Common myeloid progenitor, CD34-positive (primary cell): ENCODE measurements around the gene RPL18A.

Source experiments
- CTCF ChIA-PET: fragments of 350-600 bp; sonication (Branson Sonifier 250); formaldehyde crosslinking; loops from one replicate; lab custom pipeline; 2021; ENCODE audit warnings: antibody characterized with exemption; lab: Charles Lee
- POLR2A ChIA-PET: fragments of 350-600 bp; sonication (Branson Sonifier 250); formaldehyde crosslinking; loops from one replicate; lab custom pipeline; 2021; ENCODE audit warnings: antibody characterized with exemption; lab: Charles Lee
- DNase-seq, 3 donors: peaks; one replicate each; pipeline versions ENCODE4 v3.0.0 to v3.0.0-alpha.2; 2013
- H3K27ac ChIP-seq, 2 experiments: 1 replicate in 1 of 2; 2 replicates in 1 of 2; pipeline ENCODE4 v1.7.0; 2013; ENCODE audit warnings: inconsistent platforms in 2 of 2, low read length in 2 of 2, mild to moderate bottlenecking in 2 of 2, low read depth in 1 of 2, moderate library complexity in 1 of 2; ENCODE audit not compliant: severe bottlenecking in 2 of 2, insufficient read depth in 1 of 2, poor library complexity in 1 of 2
- H3K27me3 ChIP-seq, 5 experiments: replicated peaks in 2 of 5; 1 replicate in 3 of 5; 2 replicates in 2 of 5; pipeline versions ENCODE4 v1.6.1 to v1.7.0; 2013; ENCODE audit warnings: low read length in 4 of 5, mild to moderate bottlenecking in 2 of 5, moderate library complexity in 2 of 5, inconsistent platforms in 1 of 5; ENCODE audit not compliant: insufficient read depth in 5 of 5, control insufficient read depth in 4 of 5
- H3K36me3 ChIP-seq, 4 experiments: 1 replicate in 2 of 4; 2 replicates in 2 of 4; pipeline versions ENCODE4 v1.6.1 to v1.7.0; 2013; ENCODE audit warnings: low read length in 3 of 4, control low read depth in 1 of 4, mild to moderate bottlenecking in 1 of 4; ENCODE audit not compliant: control insufficient read depth in 4 of 4, insufficient read depth in 4 of 4
- H3K4me1 ChIP-seq, 4 experiments: 1 replicate in 3 of 4; 2 replicates in 1 of 4; pipeline versions ENCODE4 v1.6.1 to v1.7.1; 2013; ENCODE audit warnings: low read length in 3 of 4, mild to moderate bottlenecking in 3 of 4, control low read depth in 1 of 4, inconsistent platforms in 1 of 4, moderate library complexity in 1 of 4; ENCODE audit not compliant: control insufficient read depth in 4 of 4, insufficient read depth in 4 of 4; ENCODE audit errors: control extremely low read depth in 1 of 4
- H3K4me3 ChIP-seq, 7 experiments: 1 replicate in 4 of 7; 2 replicates in 3 of 7; pipeline versions ENCODE4 v1.5.1 to v1.7.0; 2013; ENCODE audit warnings: mild to moderate bottlenecking in 7 of 7, low read length in 6 of 7, moderate library complexity in 6 of 7, inconsistent platforms in 2 of 7, low read depth in 2 of 7, control low read depth in 1 of 7; ENCODE audit not compliant: insufficient read depth in 4 of 7, control insufficient read depth in 1 of 7; ENCODE audit errors: extremely low read depth in 1 of 7
- H3K9me3 ChIP-seq, 5 experiments: 1 replicate in 4 of 5; 2 replicates in 1 of 5; pipeline versions ENCODE4 v1.6.1 to v1.7.1; 2013; ENCODE audit warnings: low read length in 4 of 5, mild to moderate bottlenecking in 2 of 5, inconsistent platforms in 1 of 5, low read depth in 1 of 5, moderate library complexity in 1 of 5; ENCODE audit not compliant: control insufficient read depth in 4 of 5, insufficient read depth in 2 of 5; ENCODE audit errors: control extremely low read depth in 1 of 5
- WGBS: methylation state at CpG from one replicate; pipeline ENCODE4 v1.1.5; 2013; ENCODE audit not compliant: insufficient coverage; 5-methylcytosine and 5-hydroxymethylcytosine counted together

Gene RPL18A

DNA sequence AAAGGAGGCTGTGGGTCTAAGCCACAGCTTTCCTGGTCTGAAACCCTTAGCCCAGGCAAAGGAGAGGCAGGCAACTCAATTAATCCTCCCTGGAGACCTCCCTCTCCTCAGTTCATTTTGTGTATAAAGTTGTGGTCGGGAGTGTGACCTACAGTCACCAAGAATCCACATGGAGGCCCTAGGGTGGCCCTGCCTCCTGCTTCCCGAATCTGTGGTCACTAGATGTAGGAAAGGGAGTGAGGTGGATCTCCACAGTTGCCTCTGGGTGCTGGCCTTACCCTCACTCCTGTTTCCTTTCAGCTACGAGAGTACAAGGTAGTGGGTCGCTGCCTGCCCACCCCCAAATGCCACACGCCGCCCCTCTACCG, 1.3 kb downstream of the RPL18A start:
- Histone ChIP-seq H3K27me3 (no peaks in the 10 kb centered on the region), H3K4me1 (peaks cover 9 to 23% (median 19%) of the 10 kb centered on the region in 4 experiments), H3K27ac (peak overlapping the region; percentile 77 to 93), H3K4me3 (peak overlapping the region; percentile 90 to 100 (median 97)), H3K36me3 (peaks cover 8 to 45% (median 36%) of the 10 kb centered on the region in 4 experiments), H3K9me3 (no peaks in the 10 kb centered on the region)
- ChIA-PET POLR2A (interaction anchor here (1.0 kb wide), 2 partner anchors 11 to 69 kb away, joined by 3 to 4 read pairs; partner anchors contain the start of gene SLC5A5), CTCF (interaction anchor here (0.7 to 4.4 kb wide), 7 partner anchors 10 to 136 kb away, joined by 3 to 63 read pairs (median 10); partner anchors contain the start of genes CCDC124 and SLC5A5)
- no CpG with 5 or more reads among the region's 7 CpGs for WGBS
- no peak for DNase-seq

DNA sequence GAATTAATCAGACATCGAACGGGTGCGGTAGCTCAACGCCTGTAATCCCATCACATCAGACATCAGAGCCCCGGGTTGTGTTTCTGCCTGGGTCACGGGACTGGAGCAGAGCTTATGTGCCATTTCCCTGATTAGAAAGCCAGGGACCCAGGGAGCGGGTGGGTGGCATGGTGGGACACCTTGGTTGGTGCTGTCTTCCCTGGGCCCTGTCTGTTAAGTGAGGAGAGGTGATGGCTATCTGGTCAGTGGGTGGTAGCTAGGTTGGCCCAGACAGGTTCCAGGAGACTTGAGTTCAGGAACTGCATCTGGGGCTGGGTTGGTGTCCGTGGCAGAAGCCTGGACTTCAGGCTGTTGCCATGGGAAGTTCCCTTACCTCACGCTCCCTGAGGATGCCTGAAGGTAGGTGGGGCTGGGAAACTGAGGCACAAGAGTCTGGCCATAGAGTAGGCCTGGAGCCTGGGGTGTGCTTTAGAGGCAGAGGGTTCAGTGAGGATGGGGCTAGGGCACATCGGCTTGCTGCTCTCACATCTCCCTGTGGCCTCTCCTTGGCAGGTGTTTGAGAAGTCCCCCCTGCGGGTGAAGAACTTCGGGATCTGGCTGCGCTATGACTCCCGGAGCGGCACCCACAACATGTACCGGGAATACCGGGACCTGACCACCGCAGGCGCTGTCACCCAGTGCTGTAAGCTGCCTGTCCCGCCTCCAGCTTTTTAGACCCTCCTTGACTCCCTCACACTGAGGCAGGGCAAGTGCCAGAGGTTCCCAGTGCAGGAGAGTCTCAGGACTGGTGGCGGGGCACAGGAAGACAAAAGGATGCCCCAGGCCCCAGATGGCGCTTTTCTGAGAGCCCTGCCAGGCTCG, 2.1 kb downstream of the RPL18A start:
- Histone ChIP-seq H3K9me3 (no peaks in the 10 kb centered on the region), H3K4me1 (peaks cover 9 to 23% (median 19%) of the 10 kb centered on the region in 4 experiments), H3K4me3 (peak overlapping the region in 5 of 7 experiments; percentile 48 to 100 (median 96)), H3K27ac (peak overlapping the region in 1 of 2 experiments; percentile 93), H3K36me3 (peaks cover 8 to 45% (median 37%) of the 10 kb centered on the region in 4 experiments), H3K27me3 (no peaks in the 10 kb centered on the region)
- WGBS, result 92% methylated on average over 16 of the region's 23 CpGs
- ChIA-PET CTCF (interaction anchor here (0.7 to 4.4 kb wide), 6 partner anchors 10 to 135 kb away, joined by 3 to 63 read pairs (median 8); partner anchors contain the start of genes CCDC124 and SLC5A5), POLR2A (interaction anchor here (0.7 kb wide), 1 partner anchor 71 kb away, joined by 5 read pairs; the partner anchor contains the start of gene CCDC124)
- peak in 2 of 3 donors; percentile 43 to 46 for DNase-seq

DNA sequence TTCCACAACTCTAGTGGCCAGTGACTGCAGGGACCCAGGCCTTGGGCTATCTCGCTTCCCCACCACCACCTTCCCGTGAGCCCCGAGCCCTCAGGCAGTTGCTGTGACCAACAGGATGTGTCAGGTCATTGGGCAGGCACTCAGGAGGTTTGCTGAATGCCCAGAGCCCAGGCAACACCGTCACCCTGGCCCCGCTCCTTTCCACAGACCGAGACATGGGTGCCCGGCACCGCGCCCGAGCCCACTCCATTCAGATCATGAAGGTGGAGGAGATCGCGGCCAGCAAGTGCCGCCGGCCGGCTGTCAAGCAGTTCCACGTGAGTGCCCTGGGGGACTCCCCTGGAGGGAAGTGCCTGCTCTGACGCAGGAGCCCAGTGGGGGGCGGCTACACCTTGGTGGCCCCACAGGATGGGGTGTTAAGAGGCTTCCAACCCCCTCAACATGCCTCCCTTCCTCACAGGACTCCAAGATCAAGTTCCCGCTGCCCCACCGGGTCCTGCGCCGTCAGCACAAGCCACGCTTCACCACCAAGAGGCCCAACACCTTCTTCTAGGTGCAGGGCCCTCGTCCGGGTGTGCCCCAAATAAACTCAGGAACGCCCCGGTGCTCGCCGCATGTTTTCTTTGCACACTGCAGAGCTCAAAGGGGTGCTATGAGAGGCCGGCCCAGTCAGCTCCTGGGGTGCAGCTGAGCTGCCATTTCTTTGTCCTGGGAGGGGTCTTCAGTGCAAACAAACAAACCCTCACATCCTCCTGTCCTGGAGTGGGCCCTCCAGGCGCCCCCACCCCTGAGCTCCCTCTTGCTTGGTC, 3.2 kb downstream of the RPL18A start:
- peaks cover 8 to 45% (median 37%) of the 10 kb centered on the region in 4 experiments for H3K36me3 ChIP-seq
- WGBS, result 95% methylated on average over 20 of the region's 31 CpGs
- no peaks in the 10 kb centered on the region for H3K27me3 ChIP-seq
- CTCF ChIA-PET, result interaction anchor here (1.1 to 4.2 kb wide), 3 partner anchors 9 to 132 kb away, joined by 4 to 29 read pairs (median 18); partner anchors contain the start of genes CCDC124 and SLC5A5
- H3K9me3 ChIP-seq, result no peaks in the 10 kb centered on the region
- POLR2A ChIA-PET, result no interaction called here
- DNase-seq, result no peak
- H3K4me1 ChIP-seq, result peaks cover 9 to 23% (median 19%) of the 10 kb centered on the region in 4 experiments
- H3K27ac ChIP-seq, result no peak overlapping the region
- no peak overlapping the region for H3K4me3 ChIP-seq

DNA sequence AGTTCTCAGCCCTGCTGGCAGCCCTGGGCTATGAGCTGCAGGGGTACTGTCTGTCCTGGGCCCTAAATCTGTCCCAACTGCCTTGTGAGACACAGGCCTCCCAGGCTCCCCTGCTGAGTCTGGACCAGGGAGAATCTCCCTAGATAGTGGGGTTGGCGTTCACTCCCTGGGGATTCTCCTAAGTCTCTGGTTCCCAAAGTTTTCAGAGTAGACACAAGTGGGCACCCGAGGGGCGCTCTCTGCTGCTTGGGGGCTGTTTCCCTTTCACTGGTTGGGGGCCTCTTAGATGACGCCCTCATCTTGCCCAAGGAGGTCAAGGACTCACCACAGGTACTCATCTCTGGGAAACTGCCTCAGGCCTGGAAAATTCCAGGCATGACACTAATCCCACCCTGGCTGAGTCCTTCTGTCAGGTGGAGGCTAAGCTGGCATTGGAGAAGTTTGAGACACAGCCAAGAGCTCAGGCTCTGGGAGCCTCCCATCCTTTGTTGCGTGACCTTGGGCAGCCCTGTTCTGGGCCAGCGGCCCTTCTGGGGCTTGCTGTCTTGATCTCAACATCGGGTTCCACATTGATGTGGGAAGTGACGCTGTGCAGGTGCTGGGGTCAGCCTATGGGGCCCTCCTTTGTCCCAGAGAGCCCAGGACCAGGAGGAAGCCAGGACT, 3.9 kb downstream of the RPL18A start:
- DNase-seq, result no peak

DNA sequence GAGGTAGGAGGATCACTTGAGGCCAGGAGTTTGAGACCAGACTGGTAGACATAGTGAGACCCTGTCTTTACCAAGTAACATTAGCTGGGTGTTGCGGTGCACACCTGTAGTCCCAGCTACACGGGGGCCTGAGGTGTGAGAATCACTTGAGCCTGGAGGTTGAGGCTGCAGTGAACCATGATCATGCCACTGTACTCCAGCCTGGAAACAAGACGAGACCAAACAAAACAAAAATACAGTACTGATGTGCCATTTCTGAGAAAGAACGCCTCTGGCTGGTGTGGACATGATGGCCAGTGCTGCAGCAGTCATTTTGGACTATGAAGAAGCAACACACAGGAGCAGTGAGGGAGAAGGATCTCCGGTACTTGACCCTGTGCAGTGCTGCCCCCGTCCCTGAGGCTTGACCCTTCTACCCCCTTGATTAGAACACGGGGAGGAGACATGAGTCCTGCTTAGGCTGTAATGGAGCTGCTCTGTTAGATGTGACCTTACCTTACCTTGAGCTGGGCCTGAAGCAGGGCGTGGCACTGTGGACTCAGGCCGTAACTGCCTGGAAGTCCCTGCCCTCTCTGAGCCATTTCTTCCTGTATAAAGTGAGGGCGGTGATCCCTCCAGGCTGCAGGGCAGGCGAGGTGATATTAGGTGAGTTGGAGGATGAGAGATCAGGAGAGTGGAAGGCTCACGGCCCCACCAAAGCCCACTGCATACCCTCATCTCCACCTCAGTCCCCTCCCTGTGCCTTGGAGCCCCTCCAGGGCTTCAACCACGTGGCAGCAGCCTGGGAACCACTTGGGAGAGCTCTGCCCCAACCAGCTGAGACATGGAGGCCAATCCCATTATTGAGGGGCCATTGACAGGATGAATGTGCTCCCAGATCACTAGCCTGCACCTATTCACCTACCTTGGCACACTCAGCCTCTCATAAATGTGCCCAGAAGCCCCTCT, 5.9 kb downstream of the RPL18A start:
- ChIA-PET POLR2A (interaction anchor here (0.5 kb wide), 1 partner anchor 129 kb away, joined by 4 read pairs; no protein-coding TSS in a partner anchor), CTCF (interaction anchor here (1.0 to 3.9 kb wide), 5 partner anchors 13 to 132 kb away, joined by 3 to 18 read pairs (median 4); partner anchors contain the start of gene CCDC124)
- DNase-seq, result no peak
- WGBS, result 92% methylated on average over 7 of the region's 13 CpGs
- H3K4me1 ChIP-seq, result peaks cover 4 to 13% (median 12%) of the 10 kb centered on the region in 4 experiments
- H3K36me3 ChIP-seq, result peaks cover 8 to 42% (median 37%) of the 10 kb centered on the region in 4 experiments
- no peaks in the 10 kb centered on the region for H3K9me3 ChIP-seq
- peak overlapping the region in 1 of 2 experiments; percentile 40 for H3K27ac ChIP-seq
- no peaks in the 10 kb centered on the region for H3K27me3 ChIP-seq
- H3K4me3 ChIP-seq, result no peak overlapping the region

More for the DNA sequence above, 3.9 kb downstream of the RPL18A start:
- Histone ChIP-seq H3K36me3 (peaks cover 8 to 45% (median 37%) of the 10 kb centered on the region in 4 experiments), H3K4me1 (peaks cover 9 to 23% (median 19%) of the 10 kb centered on the region in 4 experiments), H3K27ac (no peak overlapping the region), H3K9me3 (no peaks in the 10 kb centered on the region), H3K27me3 (no peaks in the 10 kb centered on the region), H3K4me3 (no peak overlapping the region)
- ChIA-PET CTCF (interaction anchor here (1.1 to 3.9 kb wide), 2 partner anchors 68 to 131 kb away, joined by 4 to 18 read pairs; partner anchors contain the start of gene CCDC124), POLR2A (no interaction called here)
- 100% methylated on average over 5 of the region's 8 CpGs for WGBS
